IMR-90 (cell line): ENCODE data around the gene LRSAM1. TPM values are rescaled to one million over a fixed set of nuclear protein-coding genes. Genes with fewer than 3 reads are reported as not detected.

Experiments used
- ATAC-seq: fragments of 200-7000 bp; cut with Tn5 transposase; 2 replicates; pipeline ENCODE4 v1.9.1; 2020; ENCODE audit warnings: low read depth, mild to moderate bottlenecking, moderate library complexity
- BruUV-seq: library from RNA; stranded (reverse); fragments of 400-500 nt; replicated peaks from 2 replicates; lab custom pipeline; 2021; lab: Mats Ljungman, UMichigan
- CTCF ChIA-PET: fragments of 300-600 bp; formaldehyde crosslinking; extraction: SDS; loops from one replicate; lab custom pipeline; 2021; ENCODE audit warnings: antibody characterized with exemption; lab: Yijun Ruan, JAX
- POLR2A ChIA-PET: fragments of 300-600 bp; sonication (Branson Sonifier 250); formaldehyde crosslinking; loops from one replicate; lab custom pipeline; 2022; ENCODE audit warnings: antibody characterized with exemption; ENCODE audit not compliant: unreplicated experiment; lab: Charles Lee
- DNase-seq: peaks from one replicate; pipeline ENCODE4 v3.0.0; 2013
- H2AFZ ChIP-seq: replicated peaks from 2 replicates; pipeline ENCODE3; 2013; ENCODE audit warnings: low read length, mild to moderate bottlenecking; ENCODE audit not compliant: poor library complexity
- H2AK5ac ChIP-seq: 2 replicates; pipeline ENCODE4 v1.6.1; 2013; ENCODE audit warnings: low read depth, low read length, inconsistent platforms
- H2AK9ac ChIP-seq: replicated peaks from 2 replicates; pipeline ENCODE3; 2013; ENCODE audit warnings: mild to moderate bottlenecking, low read depth, low read length, moderate library complexity; ENCODE audit not compliant: poor library complexity
- H2BK120ac ChIP-seq: 2 replicates; pipeline ENCODE4 v1.6.1; 2013; ENCODE audit warnings: low read depth, low read length, inconsistent platforms
- H2BK15ac ChIP-seq: 3 replicates; pipeline ENCODE4 v1.6.1; 2013; ENCODE audit warnings: low read depth, low read length, inconsistent platforms
- H2BK20ac ChIP-seq: 2 replicates; pipeline ENCODE4 v1.6.1; 2013; ENCODE audit warnings: low read depth, mild to moderate bottlenecking, inconsistent platforms, low read length, moderate library complexity
- H2BK5ac ChIP-seq: 2 replicates; pipeline ENCODE4 v1.6.1; 2013; ENCODE audit warnings: mild to moderate bottlenecking, low read depth, low read length, inconsistent platforms; ENCODE audit not compliant: poor library complexity, severe bottlenecking
- H3K14ac ChIP-seq: replicated peaks from 2 replicates; pipeline ENCODE4 v1.6.1; 2013; ENCODE audit warnings: low read depth, low read length, inconsistent platforms
- H3K18ac ChIP-seq: 2 replicates; pipeline ENCODE4 v1.6.1; 2013; ENCODE audit warnings: low read depth, low read length, control low read depth
- H3K23ac ChIP-seq: 2 replicates; pipeline ENCODE4 v1.6.1; 2013; ENCODE audit warnings: low read depth, low read length, inconsistent platforms
- H3K27ac ChIP-seq: 2 replicates; pipeline ENCODE4 v1.5.1; 2013; ENCODE audit warnings: mild to moderate bottlenecking, control low read depth, low read length; ENCODE audit not compliant: insufficient read depth
- H3K27me3 ChIP-seq: 2 replicates; pipeline ENCODE4 v1.6.1; 2013; ENCODE audit warnings: low read length; ENCODE audit not compliant: control insufficient read depth, insufficient read depth
- H3K36me3 ChIP-seq: 2 replicates; pipeline ENCODE4 v1.6.1; 2013; ENCODE audit warnings: low read length, mixed read lengths; ENCODE audit not compliant: control insufficient read depth, insufficient read depth
- H3K4ac ChIP-seq: 2 replicates; pipeline ENCODE4 v1.6.1; 2013; ENCODE audit warnings: low read depth, low read length, inconsistent platforms
- H3K4me1 ChIP-seq: 2 replicates; pipeline ENCODE4 v1.6.1; 2013; ENCODE audit warnings: low read length, mixed read lengths; ENCODE audit not compliant: control insufficient read depth, insufficient read depth
- H3K4me2 ChIP-seq: 2 replicates; pipeline ENCODE4 v1.6.1; 2013; ENCODE audit warnings: low read depth, mild to moderate bottlenecking, control low read depth, low read length, moderate library complexity
- H3K4me3 ChIP-seq: 2 replicates; pipeline ENCODE4 v1.5.1; 2013; ENCODE audit warnings: low read depth, mild to moderate bottlenecking, control low read depth, low read length, moderate library complexity; ENCODE audit not compliant: insufficient read depth
- H3K56ac ChIP-seq: 2 replicates; pipeline ENCODE4 v1.6.1; 2013; ENCODE audit warnings: low read length, inconsistent platforms; ENCODE audit not compliant: insufficient read depth; ENCODE audit errors: extremely low read depth
- H3K79me1 ChIP-seq, 2 experiments: 2 replicates each; pipeline ENCODE4 v1.6.1; 2013; ENCODE audit warnings: low read length in 2 of 2, inconsistent platforms in 1 of 2, low read depth in 1 of 2
- H3K9ac ChIP-seq: 2 replicates; pipeline ENCODE4 v1.6.1; 2013; ENCODE audit warnings: low read depth, low read length, control low read depth
- H3K9me1 ChIP-seq: 2 replicates; pipeline ENCODE4 v1.6.1; 2013; ENCODE audit warnings: low read length, inconsistent platforms; ENCODE audit not compliant: insufficient read depth
- H3K9me3 ChIP-seq: 2 replicates; pipeline ENCODE4 v1.6.1; 2013; ENCODE audit warnings: low read length; ENCODE audit not compliant: control insufficient read depth, insufficient read depth
- H4K20me1 ChIP-seq: 2 replicates; pipeline ENCODE4 v1.6.1; 2013; ENCODE audit warnings: low read length, inconsistent platforms; ENCODE audit not compliant: insufficient read depth
- H4K5ac ChIP-seq: 2 replicates; pipeline ENCODE4 v1.6.1; 2013; ENCODE audit warnings: mild to moderate bottlenecking, low read depth, low read length, control low read depth
- H4K8ac ChIP-seq, 2 experiments: 2 replicates each; pipeline ENCODE4 v1.6.1; 2013; ENCODE audit warnings: low read depth in 2 of 2, low read length in 2 of 2, control low read depth in 1 of 2, inconsistent platforms in 1 of 2
- H4K91ac ChIP-seq: 2 replicates; pipeline ENCODE4 v1.6.1; 2013; ENCODE audit warnings: low read depth, low read length, inconsistent platforms; ENCODE audit not compliant: insufficient read depth
- ELK1 ChIP-seq: fragments of 150-350 bp; IDR thresholded peaks from 2 replicates; pipeline ENCODE4 v1.6.1; 2016; ENCODE audit warnings: low read depth, mild to moderate bottlenecking, low read length, moderate library complexity, borderline replicate concordance
- MXI1 ChIP-seq: IDR thresholded peaks from 2 replicates; pipeline ENCODE4 v1.6.1; 2012; ENCODE audit warnings: low read depth, mild to moderate bottlenecking, low read length, moderate library complexity, borderline replicate concordance
- RFX5 ChIP-seq: IDR thresholded peaks from 2 replicates; pipeline ENCODE4 v1.8.0; 2012; ENCODE audit warnings: low read depth, mild to moderate bottlenecking, low read length, moderate library complexity
- WGBS, 2 experiments: methylation state at CpG; one replicate each; pipeline versions ENCODE4 v1.1.5 to v1.1.7; 2013; ENCODE audit warnings: missing lambda C conversion rate in 2 of 2; ENCODE audit not compliant: insufficient read length in 1 of 2; ENCODE audit errors: extremely low coverage in 2 of 2; 5-methylcytosine and 5-hydroxymethylcytosine counted together
- dilution Hi-C: fragments of 300-500 bp; cut with HindIII; formaldehyde crosslinking; loops from one replicate; pipeline ENCODE4 v1.14.3; 2018; ENCODE audit warnings: low sequenced_read_pairs; ENCODE audit not compliant: unreplicated experiment
- in situ Hi-C: fragments of 300-500 bp; cut with MboI; formaldehyde crosslinking; loops from 3 replicates; pipeline ENCODE4 v1.14.3; 2019; ENCODE audit warnings: low sequenced_read_pairs, inconsistent platforms, mixed read lengths
- intact Hi-C: fragments of 100-400 bp; cut with micrococcal nuclease; formaldehyde crosslinking; loops from 2 replicates; pipeline ENCODE4 v1.10.0; 2022
- polyA plus RNA-seq, 3 experiments: library from polyadenylated mRNA; depleted of rRNA; stranded (reverse); fragments of >200 nt; gene quantifications; 2 replicates each; pipeline ENCODE4 v1.2.3, GENCODE V29; 2012; ENCODE audit warnings: low replicate concordance in 1 of 3
- total RNA-seq: library from RNA; depleted of rRNA; stranded (reverse); fragments of >200 nt; gene quantifications from 2 replicates; pipeline ENCODE4 v1.2.3, GENCODE V29; 2012
- TF ChIP-seq, protein P1 (sequence below): fragments of 150-350 bp; IDR thresholded peaks from 2 replicates; pipeline ENCODE4 v1.6.1; 2017; ENCODE audit warnings: mild to moderate bottlenecking, antibody characterized with exemption, low read length, low read depth

LRSAM1 gene
- total and polyA plus RNA-seq, 2 of the 4 experiments (the other 2 are of a cell fraction) = 3.0 to 9.3 TPM

DNA sequence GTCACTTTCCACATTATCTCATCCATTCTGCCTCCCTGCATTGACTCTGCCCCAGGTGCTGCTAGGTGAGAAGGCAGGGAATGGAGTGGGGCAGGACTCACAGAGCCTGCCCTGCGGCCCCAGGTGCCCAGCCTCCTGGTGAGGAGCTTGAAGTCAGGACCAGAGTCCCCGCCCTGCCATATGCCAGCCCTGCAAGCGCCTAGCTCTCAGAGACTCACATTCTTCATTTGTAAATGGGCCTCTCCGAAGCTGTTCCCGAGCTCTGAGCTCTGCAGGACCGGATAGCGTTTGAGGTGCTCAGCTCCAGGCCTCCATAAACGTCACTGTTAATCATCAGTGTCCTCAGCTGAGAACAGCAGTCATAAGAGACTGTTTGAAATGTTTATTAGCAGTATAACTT lies 85.7 kb downstream of the LRSAM1 start:
- in situ Hi-C loops (no loop called here), intact Hi-C loops (no loop called here), dilution Hi-C loops (no loop called here)
- no peaks in the 10 kb centered on the region for H3K9me3 ChIP-seq
- WGBS, 2 experiments = 20% methylated on average over 1 of the region's 8 CpGs; no CpG with 5 or more reads in 1 of the 2 experiments
- H4K5ac ChIP-seq = peak overlapping the region; percentile 53
- H4K91ac ChIP-seq = peak overlapping the region; percentile 59; the same call in 1 of the 2 replicates
- H3K56ac ChIP-seq = no peak overlapping the region
- DNase-seq = peak; percentile 83
- peak overlapping the region; percentile 57 for H2BK20ac ChIP-seq
- H3K36me3 ChIP-seq = peaks cover 43% of the 10 kb centered on the region
- peak overlapping the region; percentile 98; the same call in 1 of the 2 replicates for H3K23ac ChIP-seq
- H4K20me1 ChIP-seq = peaks cover 83% of the 10 kb centered on the region
- H2BK5ac ChIP-seq = peak overlapping the region; percentile 84
- peaks cover 73% of the 10 kb centered on the region for H3K4me1 ChIP-seq
- H2BK120ac ChIP-seq = peak overlapping the region; percentile 56; the same call in 1 of the 2 replicates
- CTCF ChIA-PET = interaction anchor here (1.2 kb wide), 1 partner anchor 11 kb away, joined by 5 read pairs; no protein-coding TSS in a partner anchor
- peak; percentile 24; the same call in 1 of the 2 replicates for ATAC-seq
- peak overlapping the region; percentile 89 for H3K27ac ChIP-seq
- peak overlapping the region; percentile 45; the same call in 1 of the 2 replicates for H3K9ac ChIP-seq
- peak overlapping the region; percentile 74 for H3K4ac ChIP-seq
- H2BK15ac ChIP-seq = peak overlapping the region; percentile 89; the same call in 1 of the 3 replicates
- peak overlapping the region; percentile 79 for H2AK9ac ChIP-seq
- TF ChIP-seq MXI1 (no peak), RFX5 (no peak), ELK1 (no peak)
- TF ChIP-seq, protein P1, sequence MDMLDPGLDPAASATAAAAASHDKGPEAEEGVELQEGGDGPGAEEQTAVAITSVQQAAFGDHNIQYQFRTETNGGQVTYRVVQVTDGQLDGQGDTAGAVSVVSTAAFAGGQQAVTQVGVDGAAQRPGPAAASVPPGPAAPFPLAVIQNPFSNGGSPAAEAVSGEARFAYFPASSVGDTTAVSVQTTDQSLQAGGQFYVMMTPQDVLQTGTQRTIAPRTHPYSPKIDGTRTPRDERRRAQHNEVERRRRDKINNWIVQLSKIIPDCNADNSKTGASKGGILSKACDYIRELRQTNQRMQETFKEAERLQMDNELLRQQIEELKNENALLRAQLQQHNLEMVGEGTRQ = no peak
- no peak overlapping the region for H3K18ac ChIP-seq
- peak overlapping the region; percentile 26; the same call in 1 of the 2 replicates for H3K4me2 ChIP-seq
- H2AFZ ChIP-seq = peak overlapping the region; percentile 46
- H3K27me3 ChIP-seq = no peaks in the 10 kb centered on the region
- peak overlapping the region; percentile 90 for H2AK5ac ChIP-seq
- peaks cover 15 to 86% of the 10 kb centered on the region in 2 experiments; a peak in 2 of 4 replicates for H3K79me1 ChIP-seq
- POLR2A ChIA-PET = interaction anchor here (0.6 kb wide), 1 partner anchor 25 kb away, joined by 3 read pairs; no protein-coding TSS in a partner anchor
- no peak overlapping the region for H3K4me3 ChIP-seq
- H3K9me1 ChIP-seq = peaks cover 39% of the 10 kb centered on the region
- H4K8ac ChIP-seq = peak overlapping the region; percentile 56 to 82; a peak in 2 of 4 replicates
- no TSS peak for BruUV-seq
- peak overlapping the region; percentile 2; the same call in 1 of the 2 replicates for H3K14ac ChIP-seq
